OCI-LY1 (cell line): Measurements from ENCODE around the gene TNFRSF18.

Experiments
- H2AFZ ChIP-seq: fragments of 200-600 bp; sonication (generic), shearing (Covaris generic); 2 replicates; pipeline ENCODE4 v1.6.0; 2014; ENCODE audit warnings: antibody characterized with exemption, mild to moderate bottlenecking, low read length
- H3F3A ChIP-seq: fragments of 200-600 bp; sonication (generic), shearing (Covaris generic); 2 replicates; pipeline ENCODE4 v1.6.0; 2014; ENCODE audit warnings: mild to moderate bottlenecking, antibody characterized with exemption, low read length, moderate library complexity; ENCODE audit not compliant: insufficient read depth
- H3K27ac ChIP-seq: fragments of 200-600 bp; sonication (generic); 2 replicates; pipeline ENCODE4 v1.5.1; 2014; ENCODE audit warnings: low read length, mixed run types, mild to moderate bottlenecking, low read depth; ENCODE audit not compliant: poor library complexity, severe bottlenecking
- H3K27me3 ChIP-seq: fragments of 200-600 bp; sonication (generic); 2 replicates; pipeline ENCODE4 v1.6.0; 2014; ENCODE audit warnings: antibody characterized with exemption, mild to moderate bottlenecking, low read length, moderate library complexity; ENCODE audit not compliant: insufficient read depth
- H3K36me3 ChIP-seq: fragments of 200-600 bp; sonication (generic); 2 replicates; pipeline ENCODE4 v1.6.1; 2014; ENCODE audit warnings: mild to moderate bottlenecking, antibody characterized with exemption, low read length, moderate library complexity, mixed read lengths; ENCODE audit not compliant: insufficient read depth
- H3K4me1 ChIP-seq: fragments of 200-600 bp; sonication (generic); 2 replicates; pipeline ENCODE4 v1.5.1; 2014; ENCODE audit warnings: mild to moderate bottlenecking, low read length, moderate library complexity; ENCODE audit not compliant: insufficient read depth, severe bottlenecking
- H3K4me2 ChIP-seq: fragments of 200-600 bp; sonication (generic), shearing (Covaris generic); 2 replicates; pipeline ENCODE4 v1.6.1; 2014; ENCODE audit warnings: low read length
- H3K4me3 ChIP-seq: fragments of 200-600 bp; sonication (generic); 2 replicates; pipeline ENCODE4 v1.5.1; 2014; ENCODE audit warnings: low read length, low read depth, mild to moderate bottlenecking, mixed read lengths; ENCODE audit not compliant: poor library complexity, severe bottlenecking
- H3K79me2 ChIP-seq: fragments of 200-600 bp; shearing (Covaris generic); 2 replicates; pipeline ENCODE4 v1.6.1; 2016; ENCODE audit warnings: mixed run types, low read length, mixed read lengths; ENCODE audit not compliant: insufficient read depth
- H3K9ac ChIP-seq: fragments of 200-600 bp; sonication (generic), shearing (Covaris generic); 2 replicates; pipeline ENCODE4 v1.6.1; 2014; ENCODE audit warnings: mild to moderate bottlenecking, low read length, mixed read lengths
- H3K9me2 ChIP-seq: fragments of 200-600 bp; sonication (generic), shearing (Covaris generic); 2 replicates; pipeline ENCODE4 v1.6.1; 2014; ENCODE audit warnings: low read depth, mild to moderate bottlenecking, low read length, mixed read lengths
- H3K9me3 ChIP-seq: fragments of 200-600 bp; shearing (Covaris generic); 2 replicates; pipeline ENCODE4 v1.6.1; 2014; ENCODE audit warnings: low read length, mixed read lengths
- H4K20me1 ChIP-seq: fragments of 200-600 bp; sonication (generic), shearing (Covaris generic); 2 replicates; pipeline ENCODE4 v1.6.0; 2016; ENCODE audit warnings: mild to moderate bottlenecking, low read length; ENCODE audit not compliant: insufficient read depth
- EZH2 ChIP-seq: fragments of 200-600 bp; sonication (generic), shearing (Covaris generic); IDR thresholded peaks from 2 replicates; pipeline ENCODE4 v1.8.0; 2017; ENCODE audit warnings: borderline replicate concordance, mixed run types, mild to moderate bottlenecking, antibody characterized with exemption, low read length, moderate library complexity, mixed read lengths
- TF ChIP-seq, protein P1 (sequence below): fragments of 200-600 bp; sonication (generic), shearing (Covaris generic); IDR thresholded peaks from 2 replicates; pipeline ENCODE4 v1.5.1; 2017; ENCODE audit warnings: mild to moderate bottlenecking, antibody characterized with exemption, low read length, moderate library complexity, mixed read lengths

Gene TNFRSF18

DNA sequence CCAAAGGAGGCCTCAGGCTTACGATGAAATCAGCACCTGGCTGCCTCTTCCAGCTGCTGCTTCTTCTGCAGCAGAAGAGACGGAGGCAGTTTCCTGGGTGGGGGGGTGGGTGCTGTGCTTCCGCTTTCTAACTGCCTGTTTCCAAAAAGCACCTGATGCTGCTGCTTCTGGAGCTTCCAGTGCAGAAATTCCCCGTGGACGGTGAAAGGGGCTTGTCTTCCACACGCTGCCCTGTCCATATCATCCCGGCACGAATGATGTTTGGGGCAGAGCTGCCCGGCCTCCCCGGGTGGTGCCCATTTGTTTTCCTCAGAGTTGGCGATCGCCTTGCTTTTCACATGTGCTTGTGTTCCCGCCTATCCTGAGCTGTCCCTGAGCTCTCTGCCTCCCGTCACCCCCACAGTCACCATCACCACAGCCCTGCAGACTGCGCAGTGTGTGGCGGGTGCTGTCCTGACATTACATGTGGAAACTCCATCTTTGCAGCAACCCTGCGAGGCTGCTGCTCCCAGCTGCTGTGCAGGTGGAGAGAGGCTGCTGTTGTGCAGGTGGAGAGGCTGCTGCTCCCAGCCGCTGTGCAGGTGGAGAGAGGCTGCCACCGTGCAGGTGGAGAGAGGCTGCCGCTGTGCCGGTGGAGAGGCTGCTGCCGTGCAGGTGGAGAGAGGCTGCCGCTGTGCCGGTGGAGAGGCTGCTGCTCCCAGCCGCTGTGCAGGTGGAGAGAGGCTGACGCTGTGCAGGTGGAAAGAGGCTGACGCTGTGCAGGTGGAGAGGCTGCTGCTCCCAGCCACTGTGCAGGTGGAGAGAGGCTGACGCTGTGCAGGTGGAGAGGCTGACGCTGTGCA lies 30.9 kb downstream of the TNFRSF18 start:
- Histone ChIP-seq H3K9me3 (no peaks in the 10 kb centered on the region), H3K36me3 (no peaks in the 10 kb centered on the region), H3K79me2 (no peaks in the 10 kb centered on the region), H3K27ac (no peak overlapping the region), H4K20me1 (no peaks in the 10 kb centered on the region), H3K9me2 (no peaks in the 10 kb centered on the region), H3K27me3 (no peaks in the 10 kb centered on the region; the same call in 1 of the 2 replicates), H3K9ac (no peak overlapping the region), H3K4me3 (no peak overlapping the region), H3K4me1 (no peaks in the 10 kb centered on the region), H3F3A (no peaks in the 10 kb centered on the region), H3K4me2 (no peak overlapping the region), H2AFZ (no peak overlapping the region)
- TF ChIP-seq, protein P1, sequence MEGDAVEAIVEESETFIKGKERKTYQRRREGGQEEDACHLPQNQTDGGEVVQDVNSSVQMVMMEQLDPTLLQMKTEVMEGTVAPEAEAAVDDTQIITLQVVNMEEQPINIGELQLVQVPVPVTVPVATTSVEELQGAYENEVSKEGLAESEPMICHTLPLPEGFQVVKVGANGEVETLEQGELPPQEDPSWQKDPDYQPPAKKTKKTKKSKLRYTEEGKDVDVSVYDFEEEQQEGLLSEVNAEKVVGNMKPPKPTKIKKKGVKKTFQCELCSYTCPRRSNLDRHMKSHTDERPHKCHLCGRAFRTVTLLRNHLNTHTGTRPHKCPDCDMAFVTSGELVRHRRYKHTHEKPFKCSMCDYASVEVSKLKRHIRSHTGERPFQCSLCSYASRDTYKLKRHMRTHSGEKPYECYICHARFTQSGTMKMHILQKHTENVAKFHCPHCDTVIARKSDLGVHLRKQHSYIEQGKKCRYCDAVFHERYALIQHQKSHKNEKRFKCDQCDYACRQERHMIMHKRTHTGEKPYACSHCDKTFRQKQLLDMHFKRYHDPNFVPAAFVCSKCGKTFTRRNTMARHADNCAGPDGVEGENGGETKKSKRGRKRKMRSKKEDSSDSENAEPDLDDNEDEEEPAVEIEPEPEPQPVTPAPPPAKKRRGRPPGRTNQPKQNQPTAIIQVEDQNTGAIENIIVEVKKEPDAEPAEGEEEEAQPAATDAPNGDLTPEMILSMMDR = no peak
- no peak for TF ChIP-seq EZH2

GRCh38 chr1:1173793-1174415 lies 32.5 kb downstream of the TNFRSF18 start, which contains the start of gene TTLL10:
TSS of gene TTLL10 (plus strand) at chr1:1173880. CDS start at chr1:1179216, 5,336 bp downstream.
- Histone ChIP-seq H3K79me2 (no peaks in the 10 kb centered on the region), H3F3A (no peaks in the 10 kb centered on the region), H3K9me2 (no peaks in the 10 kb centered on the region), H3K4me1 (no peaks in the 10 kb centered on the region), H4K20me1 (no peaks in the 10 kb centered on the region), H3K9me3 (no peaks in the 10 kb centered on the region), H3K4me2 (no peak within 1 kb of the TSS), H3K36me3 (no peaks in the 10 kb centered on the region), H2AFZ (no peak within 1 kb of the TSS), H3K27ac (no peak within 1 kb of the TSS), H3K4me3 (no peak within 1 kb of the TSS), H3K27me3 (no peaks in the 10 kb centered on the region; the same call in 1 of the 2 replicates), H3K9ac (no peak within 1 kb of the TSS)
- TF ChIP-seq EZH2 = no peak
- TF ChIP-seq, protein P1 = no peak

DNA sequence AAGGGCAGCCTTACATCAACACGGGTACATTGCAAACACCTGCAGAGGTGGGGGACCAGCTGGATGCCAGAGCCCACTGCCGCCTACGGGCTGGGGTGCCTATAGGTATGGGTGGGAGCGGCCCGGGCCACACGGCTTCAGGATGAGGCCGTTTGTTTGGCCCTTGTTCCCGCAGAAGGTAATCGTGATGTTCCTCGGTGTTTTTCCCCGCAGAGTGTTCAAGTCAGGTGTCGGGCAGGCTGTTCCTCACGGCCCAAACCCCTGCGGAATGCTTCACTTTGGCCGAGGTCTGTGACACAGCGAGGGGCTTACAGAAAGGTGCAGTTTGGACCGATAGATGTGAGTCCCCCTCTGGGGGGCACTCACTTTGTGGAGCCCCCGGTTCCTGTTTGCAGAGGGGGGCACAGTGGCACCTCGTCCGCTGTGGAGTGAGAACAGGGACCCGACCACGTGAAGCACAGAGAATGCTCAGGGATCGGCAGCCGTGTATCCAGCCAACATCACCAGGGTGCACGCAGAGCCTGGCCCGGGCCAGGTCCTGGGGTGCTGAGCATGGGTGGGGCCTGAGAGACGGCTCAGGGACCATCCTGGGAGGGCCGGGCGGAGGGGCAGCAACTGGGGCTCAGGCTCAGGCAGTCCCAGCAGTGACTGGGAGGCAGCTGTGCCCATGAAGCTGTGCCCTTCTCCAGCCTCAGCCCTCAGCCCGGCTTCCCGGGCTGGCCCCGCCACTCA lies 33.2 kb downstream of the TNFRSF18 start:
- no peaks in the 10 kb centered on the region for H3K9me2 ChIP-seq
- no peak overlapping the region for H3K4me3 ChIP-seq
- H3K9me3 ChIP-seq = no peaks in the 10 kb centered on the region
- no peaks in the 10 kb centered on the region; the same call in 1 of the 2 replicates for H3K27me3 ChIP-seq
- H4K20me1 ChIP-seq = no peaks in the 10 kb centered on the region
- H3K27ac ChIP-seq = no peak overlapping the region
- H3K4me2 ChIP-seq = no peak overlapping the region
- no peaks in the 10 kb centered on the region for H3F3A ChIP-seq
- TF ChIP-seq, protein P1 = no peak
- TF ChIP-seq EZH2 = no peak
- no peak overlapping the region for H2AFZ ChIP-seq
- no peaks in the 10 kb centered on the region for H3K79me2 ChIP-seq
- H3K9ac ChIP-seq = no peak overlapping the region
- no peaks in the 10 kb centered on the region for H3K36me3 ChIP-seq
- no peaks in the 10 kb centered on the region for H3K4me1 ChIP-seq
